DMS53 treated with DMSO at 0.1 percent for 48 hours (cell line): ENCODE data around the gene TBCD.
A peak's percentile ranks its signal among the peaks of the same experiment; 100 is the strongest.

Source experiments
- DNase-seq: peaks from one replicate; lab custom pipeline; 2025; ENCODE audit not compliant: unreplicated experiment; lab: John Stamatoyannopoulos, UW

Gene TBCD

DNA sequence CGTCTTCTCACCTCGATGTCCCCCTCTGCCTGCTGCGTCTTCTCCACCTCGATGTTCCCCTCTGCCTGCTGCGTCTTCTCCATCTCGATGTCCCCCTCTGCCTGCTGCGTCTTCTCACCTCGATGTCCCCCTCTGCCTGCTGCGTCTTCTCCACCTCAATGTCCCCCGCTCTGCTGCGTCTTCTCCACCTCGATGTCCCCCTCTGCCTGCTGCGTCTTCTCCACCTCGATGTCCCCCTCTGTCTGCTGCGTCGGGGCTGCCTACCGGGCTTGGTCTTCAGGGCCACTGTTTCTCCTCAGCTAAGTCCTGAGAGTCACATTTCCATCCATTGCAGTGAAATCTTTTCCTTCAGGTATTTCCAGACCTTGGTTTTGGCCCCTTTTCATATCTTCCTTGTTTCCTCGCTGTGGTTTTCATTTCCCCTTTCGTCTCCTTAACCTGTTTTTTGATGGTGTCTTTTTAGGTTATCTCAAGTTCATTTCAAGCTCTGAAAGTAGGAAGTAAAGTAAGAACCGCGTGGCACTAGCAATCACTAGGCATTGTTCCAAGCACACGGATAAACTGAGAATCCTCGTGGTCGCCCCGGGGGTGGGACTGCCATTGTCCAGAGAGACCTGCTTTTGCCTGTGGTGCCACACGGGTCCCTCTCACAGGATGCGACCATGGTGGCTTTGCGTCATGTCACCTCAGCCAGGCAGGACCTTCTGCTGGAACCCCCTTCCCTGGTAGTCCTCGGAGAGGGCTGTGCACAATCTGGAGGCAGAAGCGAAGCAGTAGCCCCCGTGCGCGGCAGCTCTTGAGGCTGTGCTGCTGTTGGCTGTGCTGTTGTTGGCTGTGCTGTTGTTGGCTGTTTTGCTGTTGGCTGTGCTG is 97.4 kb downstream of the TBCD start:
- no peak for DNase-seq

DNA sequence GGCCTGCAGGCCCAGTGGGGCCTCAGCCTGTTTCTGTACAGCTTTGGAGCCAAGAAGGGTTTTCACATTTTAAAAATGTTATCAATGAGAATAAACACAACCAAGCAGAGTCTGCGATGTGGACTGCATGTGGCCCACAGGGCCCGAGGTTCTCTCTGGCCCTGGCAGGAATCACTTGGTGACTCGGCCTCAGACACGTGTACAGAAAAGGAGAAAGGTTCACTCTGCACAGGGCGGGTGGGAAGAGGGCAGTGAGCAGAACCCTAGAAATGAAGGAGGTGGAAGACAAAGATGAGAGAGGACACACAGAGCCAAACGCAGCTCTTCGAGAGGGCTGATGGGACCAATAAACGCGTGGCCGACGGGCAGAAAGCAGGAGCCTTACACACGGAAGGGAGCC is 99.5 kb downstream of the TBCD start:
- DNase-seq: no peak

- no peak for DNase-seq
These were observed 102.4 kb downstream of the TBCD start for GRCh38 chr17:82854226-82854625.

DNA sequence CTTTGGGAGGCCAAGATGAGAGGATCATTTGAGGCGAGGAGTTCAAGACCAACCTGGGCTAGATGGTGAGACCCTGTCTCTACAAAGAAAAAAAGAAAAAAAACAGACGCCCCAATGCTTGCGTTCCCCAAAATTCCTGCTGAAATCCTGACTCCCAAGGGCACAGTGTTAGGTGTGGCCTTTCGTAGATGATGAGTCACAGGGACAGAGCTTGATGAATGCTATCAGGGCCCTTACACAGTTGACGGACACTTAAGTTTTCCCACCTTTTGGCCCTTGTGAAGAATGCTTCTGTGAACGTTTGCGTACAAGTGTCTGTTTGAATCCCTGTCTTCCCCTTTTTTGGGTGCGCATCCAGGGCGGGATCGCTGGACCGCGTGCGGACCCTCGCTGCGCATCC is 104.5 kb downstream of the TBCD start:
- DNase-seq: no peak

DNA sequence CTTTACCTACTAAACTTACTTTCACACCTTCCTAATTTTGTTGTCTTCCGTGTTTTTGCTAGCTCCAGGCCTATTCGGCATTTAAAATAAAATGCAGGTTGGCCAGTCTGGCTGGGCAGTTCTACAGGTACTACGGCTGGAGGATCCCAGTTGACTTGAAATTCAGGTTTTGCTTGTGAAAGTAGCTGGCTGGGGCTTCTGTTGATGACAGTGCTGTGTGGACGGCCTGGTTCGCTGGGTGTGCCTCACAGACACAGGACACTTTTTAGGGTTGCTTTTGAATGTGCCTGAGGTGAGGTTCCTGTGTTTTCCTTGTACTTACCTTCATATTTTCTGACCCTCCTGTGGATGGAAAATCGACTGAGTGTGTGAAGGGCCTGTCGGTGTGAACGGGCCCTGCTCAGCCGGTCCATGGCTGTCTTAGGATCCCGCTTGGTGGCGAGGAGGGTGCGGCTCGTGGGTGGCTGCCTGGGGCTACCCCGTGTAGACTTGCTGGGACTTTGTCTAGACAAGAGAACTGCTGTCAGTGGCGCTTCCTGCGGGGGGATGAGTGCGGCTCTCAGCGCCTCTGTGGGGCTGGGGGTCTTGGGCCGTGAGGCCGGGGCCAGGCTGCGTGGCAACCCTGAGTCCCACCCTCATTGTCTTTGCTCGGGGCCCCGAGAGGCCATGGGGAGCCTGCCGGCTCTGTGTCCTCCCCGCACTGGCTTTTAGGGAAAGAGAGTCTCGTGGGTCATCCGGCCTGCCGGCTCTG is 106.7 kb downstream of the TBCD start:
- no peak for DNase-seq

GRCh38 chr17:82859431-82860403 is 107.9 kb downstream of the TBCD start:
- DNase-seq: peak; percentile 6

GRCh38 chr17:82860606-82861392 is 108.9 kb downstream of the TBCD start:
- no peak for DNase-seq

- DNase-seq: no peak
These were observed 109.5 kb downstream of the TBCD start for GRCh38 chr17:82861393-82861775.

DNA sequence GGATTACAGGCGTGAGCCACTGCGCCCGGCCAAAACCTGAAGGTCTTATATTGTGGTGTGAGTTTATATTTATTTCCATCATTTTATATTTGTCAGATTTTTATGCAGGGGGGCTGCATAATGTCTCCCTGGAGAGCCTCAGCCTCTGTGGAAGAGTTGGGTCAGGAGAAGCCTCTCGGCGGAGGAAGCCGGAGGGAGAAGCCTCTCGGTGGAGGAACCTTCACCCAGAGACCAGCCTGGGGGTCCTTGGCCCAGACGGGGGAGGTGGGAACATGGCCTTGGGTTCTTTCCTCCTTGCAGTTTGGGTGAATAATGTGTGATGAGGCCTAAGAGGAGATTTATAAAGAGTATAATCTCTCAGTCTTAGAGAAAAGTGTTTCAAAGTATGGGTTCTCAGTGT is 110.3 kb downstream of the TBCD start:
- no peak for DNase-seq

GRCh38 chr17:82862737-82863382 is 111.0 kb downstream of the TBCD start:
- DNase-seq: no peak

DNA sequence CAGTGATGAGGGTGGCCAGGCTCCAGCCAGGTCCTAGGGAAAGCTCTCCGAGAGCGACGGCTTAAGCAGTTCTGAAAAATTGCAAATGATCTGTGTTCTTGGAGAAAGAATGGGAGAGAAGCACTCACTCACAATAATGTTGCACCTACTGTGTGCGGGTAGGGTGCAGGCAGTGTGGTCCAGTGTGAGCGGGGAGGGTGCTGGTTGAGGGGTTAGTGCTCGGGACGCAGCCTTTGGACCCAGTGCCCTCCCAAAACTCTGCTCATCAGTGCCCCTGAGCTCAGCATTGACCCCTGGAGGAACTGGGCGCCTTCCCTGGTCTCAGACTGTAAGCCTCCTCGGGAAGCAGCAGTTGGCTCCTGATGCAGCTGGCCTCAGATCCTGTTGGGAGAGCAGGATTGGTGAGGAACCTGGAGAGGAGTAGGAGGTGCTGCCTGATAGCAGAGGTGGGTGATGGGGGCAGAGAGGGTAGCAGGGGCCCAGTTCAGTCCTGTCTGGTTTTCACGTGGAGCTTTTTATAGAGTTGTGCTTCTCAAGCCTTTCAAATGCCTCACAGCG is 111.6 kb downstream of the TBCD start:
- DNase-seq: no peak

DNA sequence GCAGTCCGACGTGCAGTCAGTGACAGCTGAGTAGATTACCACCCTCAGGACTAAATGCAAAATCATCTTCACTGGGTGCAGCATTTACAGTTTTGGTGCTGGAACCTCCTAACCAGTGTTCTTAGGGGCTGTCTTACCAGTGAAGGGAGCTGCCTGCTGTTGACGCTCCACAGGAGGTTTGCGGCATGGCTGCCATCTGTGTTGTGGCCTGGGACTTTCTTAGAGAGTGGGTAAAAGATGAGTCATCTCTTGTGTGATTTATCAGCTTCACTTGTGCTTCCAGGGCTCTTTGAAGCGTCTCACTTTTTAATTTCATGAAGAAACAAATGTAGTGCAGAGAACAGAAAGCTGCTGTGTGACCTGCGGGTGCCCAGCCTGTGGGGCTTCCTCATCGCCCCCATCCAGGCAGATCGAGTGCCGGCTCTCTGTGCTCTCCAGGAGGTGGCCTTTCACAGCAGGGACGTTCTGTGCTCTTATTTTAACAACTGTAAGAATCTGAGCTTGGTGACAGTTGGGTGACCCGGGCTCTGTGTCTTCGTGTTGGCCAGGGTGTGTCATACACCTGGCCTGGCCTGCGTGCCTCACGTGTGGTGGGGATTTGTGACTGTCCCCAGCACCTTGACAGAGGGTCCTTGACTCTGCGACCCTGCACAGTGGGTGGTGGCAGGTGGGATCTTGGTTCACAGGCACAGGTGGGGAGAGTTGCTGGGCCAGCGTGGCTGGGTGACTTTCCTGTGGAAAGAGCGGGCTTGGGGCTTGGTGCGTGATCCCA is 112.3 kb downstream of the TBCD start:
- DNase-seq: no peak

- no peak for DNase-seq
These were observed 112.9 kb downstream of the TBCD start for GRCh38 chr17:82864713-82865248.

DNA sequence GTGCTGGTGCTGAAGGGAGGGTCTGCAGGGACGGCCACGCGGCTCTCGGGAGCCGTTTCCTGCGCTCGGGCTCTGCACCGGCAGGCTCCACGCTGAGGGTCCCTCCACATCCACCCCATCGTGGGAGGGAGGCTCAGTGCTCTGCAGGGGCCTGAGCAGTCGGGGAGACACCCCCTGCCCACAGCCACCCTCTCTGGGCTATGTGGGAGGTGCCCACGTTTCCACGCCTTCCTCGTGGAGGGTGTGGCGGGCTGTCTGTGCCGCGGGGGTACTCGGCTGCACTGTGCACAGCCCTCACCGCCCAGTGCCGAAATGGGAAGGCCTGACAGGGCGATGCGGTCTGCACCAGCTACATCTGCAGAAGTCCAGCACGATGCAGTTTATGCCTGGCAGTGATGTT is 113.4 kb downstream of the TBCD start:
- no peak for DNase-seq

DNA sequence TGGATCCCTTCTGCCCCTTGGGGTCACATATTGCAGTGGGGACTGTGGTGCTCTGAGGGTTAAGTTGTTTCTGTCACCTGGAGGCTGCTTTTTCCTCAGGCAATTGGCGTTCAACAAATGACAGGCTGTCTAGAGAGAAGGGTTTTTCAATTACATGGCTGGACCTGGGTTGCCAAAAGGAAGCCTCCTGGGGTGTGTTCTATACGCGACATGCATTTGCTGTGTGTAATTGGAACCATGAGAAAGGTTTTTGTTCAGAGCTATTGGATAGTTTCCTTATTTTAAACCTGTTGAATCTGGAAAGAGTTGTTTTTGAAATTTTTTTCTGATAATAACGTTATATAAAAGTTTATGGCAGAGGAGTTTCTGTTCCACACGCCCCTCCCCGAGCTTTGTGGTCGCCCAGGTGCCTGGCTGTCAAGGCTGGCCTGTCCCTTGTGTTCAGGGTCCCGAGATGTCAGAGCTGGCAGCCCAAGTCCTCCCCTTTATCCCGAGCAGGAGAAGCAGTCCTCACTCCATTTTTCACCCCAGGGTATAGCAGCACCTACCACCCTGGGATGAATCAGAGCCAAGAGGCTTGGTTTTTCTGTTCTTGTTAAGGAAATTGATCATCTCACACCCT is 114.0 kb downstream of the TBCD start:
- no peak for DNase-seq

- peak; percentile 28 for DNase-seq
These were observed 114.8 kb downstream of the TBCD start for GRCh38 chr17:82866590-82867191.

GRCh38 chr17:82867763-82868325 is 116.0 kb downstream of the TBCD start:
- DNase-seq: no peak
